Stimulated activated CD4-positive, alpha-beta T cell treated with anti-CD3 and anti-CD28 coated beads, Interleukin-12 subunit alpha, Interleukin-12 subunit beta, amount 100 ng/mL, for 4 hours (primary cell): ENCODE results near the gene FOXN1.
A peak's percentile ranks its signal among the peaks of the same experiment; 100 is the strongest.

Experiments
- DNase-seq: peaks from one replicate; pipeline ENCODE4 v3.0.0-alpha.2; 2020

Gene FOXN1

DNA sequence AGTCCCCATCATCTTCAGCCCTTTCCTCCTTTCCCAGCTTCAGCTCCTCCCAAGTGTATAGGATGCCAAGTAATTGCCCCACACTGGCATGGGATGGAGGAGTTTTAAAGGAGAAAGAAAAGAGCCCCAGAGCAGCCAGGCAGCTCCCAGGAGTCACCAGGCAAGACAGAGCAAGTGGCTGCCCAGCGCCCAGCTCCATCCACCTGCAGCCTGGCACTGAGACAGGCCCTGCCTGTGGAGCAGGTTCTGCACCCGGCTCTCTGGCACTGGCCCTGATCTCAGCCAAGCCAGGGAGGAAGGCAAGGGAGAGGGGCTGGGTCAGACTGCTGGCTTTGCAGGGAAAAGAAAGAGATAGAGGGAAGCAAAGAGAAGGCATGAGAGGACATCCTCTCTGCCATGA is 21.7 kb downstream of the FOXN1 start:
- DNase-seq = no peak

DNA sequence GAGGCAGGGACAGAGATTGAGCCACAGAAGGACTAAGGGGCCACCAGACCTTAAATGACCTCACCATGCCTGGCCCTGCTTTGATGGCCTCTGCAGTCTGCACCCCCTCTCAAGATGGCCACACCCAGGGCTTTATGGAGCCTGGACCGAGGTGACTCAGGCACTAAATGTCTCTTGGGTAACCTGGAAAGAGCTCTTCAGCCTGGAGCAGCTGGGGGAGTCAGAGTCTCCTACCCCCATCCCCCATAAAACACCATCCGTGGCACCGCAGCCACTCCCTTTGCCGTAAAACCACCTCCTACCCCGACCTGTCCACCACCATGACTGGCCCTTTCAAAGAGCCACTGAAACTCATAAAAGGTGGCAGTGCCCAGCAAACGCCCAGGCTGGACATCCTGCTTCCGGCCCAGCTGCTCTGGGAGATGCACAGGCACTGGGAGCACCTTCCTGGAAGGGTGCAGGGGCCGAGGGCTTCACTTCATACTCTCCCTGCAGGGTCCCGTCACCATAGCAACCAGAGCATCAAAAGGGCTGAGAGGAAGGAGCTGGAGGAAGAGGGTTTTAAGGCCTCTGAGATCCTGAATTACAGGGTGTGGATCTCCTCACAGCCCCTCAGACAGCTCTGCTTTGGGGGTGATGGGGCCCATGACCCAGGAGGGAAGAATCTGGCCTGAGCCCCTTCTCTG is 22.3 kb downstream of the FOXN1 start:
- DNase-seq = no peak

DNA sequence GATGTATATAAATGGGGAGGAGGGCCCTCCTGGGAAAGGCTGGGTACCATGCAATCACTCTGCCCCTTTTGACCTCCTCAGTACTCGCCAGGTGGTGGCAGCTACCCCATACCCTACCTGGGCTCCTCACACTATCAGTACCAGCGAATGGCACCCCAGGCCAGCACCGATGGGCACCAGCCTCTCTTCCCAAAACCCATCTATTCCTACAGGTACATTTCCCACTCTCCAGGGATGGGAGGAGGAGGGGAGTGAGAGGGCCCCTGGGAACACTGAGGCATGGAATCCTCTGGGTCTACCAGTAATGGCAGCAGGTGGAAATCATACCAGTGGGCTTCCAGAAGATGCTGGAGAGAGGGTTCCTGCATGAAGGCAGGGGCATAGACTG is 22.9 kb downstream of the FOXN1 start:
- no peak for DNase-seq

DNA sequence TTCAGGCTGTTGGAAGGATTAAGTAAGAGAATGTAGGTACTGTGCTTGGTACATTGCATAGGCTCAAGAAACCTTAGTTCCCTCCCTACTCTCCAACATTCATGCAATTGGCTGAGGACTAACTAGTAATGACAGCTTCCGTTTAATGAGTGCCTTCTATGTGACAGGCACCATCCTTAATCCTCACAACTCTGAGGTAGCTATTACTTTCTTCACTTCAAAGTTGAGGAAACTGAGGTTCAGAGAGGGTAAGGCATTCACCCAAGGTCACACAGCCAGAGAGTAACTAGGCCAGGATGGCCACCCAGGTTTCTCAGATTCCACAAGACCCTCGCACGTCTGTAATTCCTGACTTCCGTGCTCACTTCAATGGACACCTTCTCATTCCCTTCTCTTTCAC is 24.1 kb downstream of the FOXN1 start:
- no peak for DNase-seq

DNA sequence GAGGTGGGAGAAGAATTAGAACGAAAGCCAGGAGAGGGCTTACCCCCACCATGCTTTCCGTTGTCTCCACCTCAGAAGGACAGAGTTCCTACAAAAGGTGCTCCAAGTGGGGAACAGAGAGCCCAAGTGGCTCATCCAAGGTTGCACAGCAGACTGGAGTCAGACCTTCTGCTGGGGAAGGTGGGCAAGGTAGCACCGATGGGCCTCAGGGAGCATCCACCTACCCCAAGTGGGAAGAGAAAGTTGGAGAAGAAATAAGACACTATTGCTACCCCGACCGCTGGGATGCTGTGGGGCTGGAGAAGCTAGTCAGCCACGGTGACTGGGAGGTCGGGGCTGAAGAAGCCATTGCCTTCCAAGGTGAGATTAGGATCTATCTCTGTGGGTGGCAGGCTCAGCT is 24.8 kb downstream of the FOXN1 start:
- no peak for DNase-seq

DNA sequence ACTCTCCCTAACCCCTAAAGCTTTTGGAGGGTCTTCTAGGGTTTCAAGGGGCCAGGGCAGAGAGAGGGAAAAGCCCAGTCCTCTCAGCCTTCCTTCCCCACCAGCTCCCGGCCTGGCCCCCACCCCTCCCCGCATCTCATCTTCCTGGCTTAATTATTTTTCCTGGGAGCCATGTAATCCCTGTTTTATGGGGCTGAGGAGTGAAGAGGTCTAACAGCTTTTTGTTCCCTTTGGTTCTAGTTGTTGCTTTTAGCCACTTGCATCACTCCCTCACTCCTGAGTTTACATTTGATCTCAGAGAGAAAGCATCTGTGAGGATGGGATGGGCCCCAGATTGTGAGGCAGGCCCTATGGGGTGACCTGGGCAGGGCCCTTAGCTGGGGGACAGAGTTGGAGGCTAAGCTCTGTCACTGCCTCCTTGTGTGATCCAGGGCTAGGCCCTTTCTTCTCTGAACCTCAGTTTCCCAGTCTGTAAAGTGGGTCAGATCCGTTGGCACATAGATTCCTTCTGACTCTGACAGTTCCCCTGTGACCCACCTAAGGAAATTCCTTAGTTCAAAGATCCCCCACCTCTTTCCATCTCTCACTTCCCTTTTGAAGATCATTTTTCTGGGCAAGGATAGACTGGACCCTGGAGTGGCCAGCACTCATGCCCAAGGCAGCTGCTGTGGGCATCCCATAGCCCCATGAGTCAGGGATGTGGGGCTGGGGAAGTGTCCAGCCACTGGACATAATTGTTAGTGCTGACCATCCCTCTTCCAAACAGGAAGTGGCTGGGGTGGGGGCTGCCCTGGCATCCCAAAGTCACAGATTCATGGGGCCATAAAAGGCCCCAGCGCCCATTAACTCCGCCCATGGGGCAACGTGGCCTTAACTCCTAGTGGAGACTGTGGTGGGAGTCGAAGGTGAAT is 26.2 kb downstream of the FOXN1 start:
- no peak for DNase-seq

DNA sequence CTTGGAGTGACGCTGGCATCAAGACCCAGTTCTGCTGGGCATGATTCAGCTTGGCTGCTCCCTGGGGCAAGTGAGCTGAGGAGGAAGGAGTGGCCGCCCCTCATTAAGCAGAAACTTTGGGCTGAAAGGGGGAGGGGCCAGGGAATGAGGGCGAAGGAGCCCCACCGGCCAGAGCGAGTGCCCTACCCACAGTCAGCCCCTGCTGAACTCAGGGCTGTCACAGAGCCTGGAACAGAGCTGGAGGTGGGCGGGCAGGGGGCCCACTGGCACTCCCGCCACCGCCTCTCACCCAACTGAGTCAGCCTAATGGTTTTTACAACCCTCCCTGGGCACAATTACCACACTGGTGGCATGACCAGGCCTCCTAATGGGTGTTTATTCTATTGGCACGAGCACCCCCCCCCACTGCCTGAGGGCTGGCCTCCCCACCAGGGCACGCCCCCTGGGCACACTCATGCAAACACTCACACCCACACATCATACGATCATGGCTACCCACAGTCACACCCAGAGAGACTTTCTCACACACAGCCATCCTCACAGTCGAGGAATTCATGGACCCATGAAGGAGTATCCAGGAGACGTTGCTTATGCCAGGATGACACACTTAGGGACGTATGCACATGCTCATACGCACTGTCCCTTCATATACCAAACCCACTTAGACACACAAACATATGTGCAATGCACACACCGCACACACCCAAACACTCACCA is 27.1 kb downstream of the FOXN1 start:
- DNase-seq = no peak

DNA sequence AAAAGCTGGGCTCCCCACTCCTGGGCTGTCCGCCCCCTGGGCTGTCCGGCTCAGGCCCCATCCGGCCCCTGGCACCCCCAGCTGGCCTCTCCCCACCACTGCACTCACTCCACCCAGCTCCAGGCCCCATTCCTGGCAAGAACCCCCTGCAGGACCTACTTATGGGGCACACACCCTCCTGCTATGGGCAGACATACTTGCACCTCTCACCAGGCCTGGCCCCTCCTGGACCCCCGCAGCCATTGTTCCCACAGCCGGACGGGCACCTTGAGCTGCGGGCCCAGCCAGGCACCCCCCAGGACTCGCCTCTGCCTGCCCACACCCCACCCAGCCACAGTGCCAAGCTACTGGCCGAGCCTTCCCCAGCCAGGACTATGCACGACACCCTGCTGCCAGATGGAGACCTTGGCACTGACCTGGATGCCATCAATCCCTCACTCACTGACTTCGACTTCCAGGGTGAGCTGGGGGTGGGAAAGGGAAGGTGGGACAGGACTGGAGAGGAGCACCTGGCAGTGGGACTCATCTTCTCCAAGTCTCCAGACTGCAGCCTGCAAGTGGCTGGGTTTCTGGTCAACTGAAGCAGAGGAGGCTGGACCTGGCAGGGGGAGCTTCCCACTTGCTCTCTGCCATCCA is 28.7 kb downstream of the FOXN1 start:
- no peak for DNase-seq

DNA sequence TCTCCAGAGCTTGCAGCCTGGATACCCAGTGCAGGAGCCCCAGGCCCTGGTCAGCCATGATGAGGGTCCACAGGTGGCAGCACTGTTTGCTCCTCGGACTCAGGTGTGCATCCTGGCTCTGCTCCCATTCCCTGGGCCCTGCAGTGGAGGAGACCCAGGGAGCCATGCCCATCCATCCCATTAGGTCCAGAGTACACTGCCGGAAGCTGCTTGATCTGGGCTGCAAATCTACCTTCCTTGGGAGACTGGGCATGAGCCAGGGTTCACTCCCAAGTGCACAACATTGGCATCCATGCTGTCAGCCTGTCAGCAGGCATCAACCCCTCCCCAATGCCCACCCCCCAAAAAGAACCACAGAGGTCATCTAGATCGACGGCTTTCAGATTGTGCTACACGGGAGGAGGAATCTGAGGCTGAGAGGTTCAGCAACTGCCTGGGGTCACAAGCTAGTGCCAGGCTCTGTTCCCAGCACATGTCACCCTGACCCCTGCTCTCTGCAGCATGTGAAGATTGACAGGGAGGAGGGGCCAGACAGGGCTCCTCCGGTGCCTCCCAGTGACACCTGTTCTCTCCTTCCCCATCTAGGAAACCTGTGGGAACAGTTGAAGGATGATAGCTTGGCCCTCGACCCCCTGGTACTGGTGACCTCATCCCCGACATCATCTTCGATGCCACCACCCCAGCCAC is 30.5 kb downstream of the FOXN1 start:
- no peak for DNase-seq

DNA sequence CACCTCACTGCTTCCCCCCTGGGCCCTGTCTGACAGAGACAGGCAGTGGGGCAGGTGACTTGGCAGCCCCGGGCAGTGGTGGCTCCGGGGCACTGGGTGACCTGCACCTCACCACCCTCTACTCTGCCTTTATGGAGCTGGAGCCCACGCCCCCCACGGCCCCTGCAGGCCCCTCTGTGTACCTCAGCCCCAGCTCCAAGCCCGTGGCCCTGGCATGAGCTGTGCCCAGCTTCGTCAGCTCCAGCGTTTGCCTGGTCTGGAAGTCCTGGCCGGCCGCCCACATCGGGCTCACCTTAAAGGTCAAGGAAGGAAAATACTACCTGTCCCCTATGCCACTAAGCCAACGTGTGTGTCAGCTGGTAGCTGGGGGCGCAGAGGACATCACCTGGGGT is 31.1 kb downstream of the FOXN1 start:
- DNase-seq = no peak

DNA sequence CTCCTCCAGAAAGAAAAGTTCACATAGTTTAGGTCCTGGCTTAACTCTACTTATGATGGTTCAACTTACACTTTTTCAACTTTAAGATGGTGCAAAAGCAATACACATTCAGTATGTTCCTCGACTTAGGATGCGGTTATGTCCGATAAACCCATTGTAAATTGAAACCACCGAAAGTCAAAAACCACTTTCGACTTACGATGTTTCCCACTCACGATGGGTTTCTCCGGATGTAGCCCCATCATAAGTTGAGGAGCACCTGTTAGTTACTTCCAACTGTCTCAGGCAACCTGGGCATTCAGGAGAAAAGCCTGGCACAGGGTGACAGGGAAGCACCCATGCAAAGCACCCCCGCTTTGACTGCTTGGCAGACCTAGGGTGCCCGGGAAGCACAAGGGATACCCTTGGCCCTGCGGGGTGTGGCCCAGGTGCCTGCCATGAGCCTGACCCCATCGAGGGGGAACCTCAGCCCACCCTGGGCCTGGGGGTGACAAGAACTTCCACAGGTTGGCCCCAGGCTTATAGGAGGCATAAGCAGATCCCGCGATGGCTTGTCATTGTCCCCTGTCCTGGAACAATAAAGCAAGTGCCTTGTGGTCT is 32.2 kb downstream of the FOXN1 start:
- DNase-seq = no peak

DNA sequence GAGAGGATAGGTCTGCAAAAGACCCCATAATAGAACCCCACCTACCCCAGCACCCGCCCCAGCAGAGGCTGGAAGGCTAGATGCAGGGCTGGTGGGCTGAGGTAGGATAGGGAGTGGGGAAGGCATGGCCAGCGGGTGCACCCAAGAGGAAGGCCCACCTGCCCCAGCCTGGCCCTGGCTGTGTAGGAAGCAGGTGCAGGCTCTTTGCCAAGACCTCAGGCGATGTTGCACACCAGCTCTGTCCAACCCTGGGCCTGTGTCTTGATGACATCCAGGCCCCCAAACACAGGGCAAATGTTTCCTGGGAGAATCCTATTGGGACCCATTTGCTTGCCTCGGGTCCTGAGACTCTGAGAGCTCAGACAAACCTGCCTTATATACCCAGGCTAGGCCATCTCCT is 34.1 kb downstream of the FOXN1 start:
- DNase-seq = no peak

DNA sequence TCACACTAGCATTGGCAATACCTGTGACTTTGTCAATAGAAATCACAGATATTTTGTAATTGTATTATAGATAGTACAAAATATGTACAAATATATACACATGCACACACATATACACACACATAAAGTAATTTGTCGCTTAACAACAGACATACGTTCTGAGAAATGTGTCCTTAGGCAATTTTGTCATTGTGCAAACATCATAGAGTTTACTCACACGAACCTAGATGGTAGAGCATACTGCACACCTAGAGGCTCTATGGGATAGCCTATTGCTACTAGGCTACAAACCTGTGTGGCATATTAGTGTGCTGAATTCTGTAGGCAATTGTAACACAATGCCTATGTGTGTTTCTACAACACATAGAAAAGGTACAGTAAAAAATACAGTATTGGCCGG is 35.3 kb downstream of the FOXN1 start:
- DNase-seq = no peak

DNA sequence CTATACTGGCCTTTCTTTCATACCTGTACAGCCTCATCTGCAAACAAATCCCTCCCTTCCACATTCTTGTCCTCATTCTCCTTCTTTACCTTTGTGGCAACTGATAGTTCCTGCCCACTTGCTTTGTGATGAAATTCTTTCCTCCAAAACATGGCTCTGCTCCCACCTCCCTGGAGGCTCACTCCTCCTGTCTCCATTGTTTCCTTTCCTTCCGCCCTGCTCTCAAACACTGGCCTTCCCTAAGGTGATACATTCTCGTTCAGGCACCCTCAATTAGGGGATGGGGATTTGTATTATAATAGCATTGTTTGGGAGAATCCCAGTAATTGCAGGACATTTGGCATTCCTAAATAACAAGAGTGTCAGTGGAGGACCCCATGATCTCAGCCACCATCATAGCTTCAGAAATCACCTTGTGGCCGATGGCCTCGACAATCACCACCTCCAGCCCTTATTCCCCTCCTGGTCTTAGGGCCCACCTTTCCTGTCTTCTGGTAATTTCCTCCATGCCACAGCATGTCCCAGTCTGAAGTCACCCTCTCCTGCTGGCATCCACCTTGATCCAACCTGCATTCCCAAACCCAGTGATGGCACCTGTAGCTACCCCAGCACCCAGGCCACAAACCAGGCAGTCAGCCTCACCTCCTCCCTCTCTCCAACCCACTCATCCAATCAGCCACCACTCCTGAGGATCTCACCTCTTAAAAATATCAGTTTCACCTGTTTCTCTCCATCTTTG is 38.4 kb downstream of the FOXN1 start:
- DNase-seq = no peak

DNA sequence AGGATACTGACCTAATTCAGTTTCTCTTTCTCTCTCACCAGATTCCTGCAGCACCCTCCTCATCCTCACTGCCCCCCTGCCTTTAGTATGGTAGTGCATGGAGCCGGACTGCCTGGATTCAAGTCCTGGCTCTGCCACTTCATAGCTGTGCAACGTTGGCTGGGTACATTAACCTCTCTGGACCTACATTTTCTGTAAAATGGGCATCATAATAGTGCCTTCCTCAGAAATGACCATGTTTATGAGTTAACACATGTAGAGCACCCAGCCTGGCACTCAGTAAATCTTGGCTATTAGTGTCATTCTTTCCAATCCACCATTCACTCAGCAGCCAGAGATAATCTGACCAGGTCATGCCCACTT is 39.0 kb downstream of the FOXN1 start:
- DNase-seq = no peak

DNA sequence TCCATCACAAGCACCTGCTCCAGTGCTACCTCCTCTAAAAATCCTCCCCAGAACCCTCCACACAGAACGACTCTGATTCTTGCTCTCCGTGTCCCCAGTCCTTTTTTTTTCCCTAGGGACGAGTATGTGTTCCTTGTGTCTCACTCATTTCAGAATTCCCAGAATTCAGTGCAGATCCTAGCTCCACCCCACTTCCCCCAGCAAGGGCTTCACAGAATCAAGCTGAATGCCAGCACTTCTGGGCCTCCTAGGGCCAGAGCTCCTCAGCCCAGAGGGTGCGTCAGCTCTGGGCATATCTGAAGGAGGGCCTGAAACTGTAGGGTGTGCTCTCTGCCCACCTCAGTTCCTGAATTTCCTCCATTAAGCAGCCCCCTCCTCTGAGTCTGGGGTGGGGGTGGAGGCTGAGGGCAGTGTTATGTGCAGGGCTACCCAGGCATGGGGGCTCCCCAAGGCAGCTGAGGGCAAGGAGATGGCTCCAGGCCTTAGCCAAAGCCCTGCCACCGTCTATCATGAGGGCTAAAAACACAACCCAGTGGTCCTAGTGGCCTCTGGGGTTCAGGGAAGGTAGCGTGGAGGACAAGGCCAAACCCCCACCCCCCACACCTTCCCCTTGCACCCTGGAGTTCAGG is 39.8 kb downstream of the FOXN1 start:
- no peak for DNase-seq

DNA sequence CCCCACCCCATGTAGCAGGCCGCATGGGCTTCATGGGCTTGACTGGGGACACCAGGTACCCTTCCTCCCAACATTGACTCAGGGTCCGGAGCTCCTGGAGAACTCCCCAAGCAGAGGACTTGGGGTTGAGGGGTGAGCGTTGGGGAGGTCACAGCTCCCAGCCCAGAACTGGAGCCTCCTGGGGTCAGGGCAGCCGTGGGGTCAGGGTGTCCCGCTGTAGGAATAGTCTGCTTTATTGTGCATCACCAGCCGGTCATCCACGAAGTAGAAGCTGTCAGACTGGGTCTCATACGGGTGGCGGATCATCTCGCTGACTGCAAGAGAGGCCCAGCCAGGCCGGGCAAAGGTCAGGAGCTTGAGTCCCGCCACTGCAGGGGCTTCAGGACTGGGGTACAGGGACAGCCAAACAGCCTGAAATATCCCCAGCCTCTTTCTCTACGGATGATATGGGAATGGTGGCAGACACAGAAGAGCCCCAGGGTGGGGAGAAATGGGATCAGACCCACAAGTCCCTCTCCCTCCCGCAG is 41.0 kb downstream of the FOXN1 start:
- no peak for DNase-seq

DNA sequence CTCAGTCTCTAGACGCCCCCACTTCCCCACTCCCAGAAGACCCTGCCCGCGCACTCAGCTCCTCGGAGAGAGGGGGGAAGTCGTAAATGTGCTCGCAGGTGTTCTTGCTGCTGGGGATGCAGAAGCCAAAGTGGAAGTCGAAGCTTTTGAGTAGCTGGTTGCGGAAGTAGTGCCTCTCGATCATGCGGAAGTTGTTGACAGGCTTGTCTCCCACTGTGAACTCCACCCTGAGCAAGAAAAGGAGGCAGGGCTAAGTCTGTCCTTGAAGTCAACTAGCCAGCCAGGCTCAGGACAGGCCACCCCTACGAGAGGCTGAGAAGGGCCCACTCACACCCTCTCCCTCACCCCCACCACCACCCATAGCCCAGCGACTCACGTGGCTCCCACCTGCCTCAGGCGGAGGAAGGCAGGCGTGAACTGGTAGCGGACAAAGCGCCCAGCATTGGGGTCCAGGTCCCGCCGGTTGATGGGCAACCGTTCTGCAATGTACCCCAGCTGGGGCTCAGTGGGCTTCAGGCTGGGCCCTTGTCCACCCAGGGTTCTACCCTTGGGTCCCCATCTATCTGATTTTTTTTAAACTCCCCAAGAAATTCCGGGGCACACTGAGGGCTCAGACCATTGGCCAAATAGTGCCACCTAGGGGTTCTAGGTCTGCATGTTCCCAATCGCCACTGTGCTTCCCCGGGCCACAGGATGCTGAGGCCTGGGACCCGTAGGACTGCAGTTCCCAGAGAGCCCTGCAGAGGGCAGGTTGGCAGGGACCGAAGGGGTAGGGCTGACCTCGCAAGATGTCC is 41.7 kb downstream of the FOXN1 start:
- peak; percentile 67 for DNase-seq

DNA sequence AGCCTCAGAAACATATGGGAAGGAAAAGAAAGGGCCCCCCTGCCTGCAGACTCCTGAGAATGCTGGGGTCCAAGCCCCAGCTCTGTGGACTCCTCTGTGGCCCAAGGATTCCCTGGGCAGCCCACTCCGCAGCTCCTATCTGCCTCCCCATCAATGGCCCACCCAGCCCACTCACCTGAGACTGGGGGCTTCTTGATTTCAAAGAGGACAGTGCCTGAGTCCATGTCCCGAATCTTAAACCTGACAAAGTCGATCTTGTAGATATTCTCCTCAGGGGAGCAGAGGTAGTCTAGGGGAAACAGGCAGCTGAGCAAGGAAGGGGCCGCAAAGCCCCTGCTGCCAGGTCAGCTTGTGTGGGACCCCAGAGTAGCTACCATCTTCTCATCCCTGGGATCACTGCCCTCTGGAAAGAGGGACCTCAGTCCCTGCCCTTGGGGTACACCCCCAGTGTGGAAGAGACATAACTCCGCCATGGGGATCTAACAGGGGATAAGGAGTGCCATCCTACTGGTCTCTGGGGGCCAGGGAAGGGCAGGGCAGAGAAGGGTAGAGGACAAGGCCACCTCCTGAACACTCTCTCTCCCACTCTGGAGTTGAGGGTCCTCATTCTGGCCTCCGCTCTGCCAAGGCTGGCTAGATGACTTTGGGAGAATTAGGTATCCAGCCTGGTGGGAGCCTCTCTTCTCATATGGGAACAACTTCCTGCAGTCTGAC is 42.4 kb downstream of the FOXN1 start:
- DNase-seq = no peak
